HEK293 (cell line): ENCODE results near the gene FMN1.

Experiments used
- OVOL3 ChIP-seq: fragments of 450-650 bp; formaldehyde crosslinking; IDR thresholded peaks from 2 replicates; pipeline ENCODE4 v1.5.1; 2016; ENCODE audit warnings: missing biosample characterization, missing genetic modification characterization
- PBX3 ChIP-seq: sonication (generic); formaldehyde crosslinking; IDR thresholded peaks from 2 replicates; pipeline ENCODE4 v1.8.1; 2022; ENCODE audit warnings: mild to moderate bottlenecking, moderate library complexity, missing genetic modification reagents
- PRDM2 ChIP-seq: fragments of 450-650 bp; formaldehyde crosslinking; IDR thresholded peaks from 2 replicates; pipeline ENCODE4 v1.5.1; 2016; ENCODE audit warnings: missing biosample characterization, missing genetic modification characterization, borderline replicate concordance
- PRDM6 ChIP-seq: fragments of 450-650 bp; formaldehyde crosslinking; IDR thresholded peaks from 2 replicates; pipeline ENCODE4 v1.5.1; 2017; ENCODE audit warnings: missing biosample characterization, missing genetic modification characterization
- SP7 ChIP-seq: fragments of 450-650 bp; formaldehyde crosslinking; IDR thresholded peaks from 2 replicates; pipeline ENCODE4 v1.5.1; 2016; ENCODE audit warnings: missing biosample characterization, missing genetic modification characterization
- ZBTB1 ChIP-seq: fragments of 450-650 bp; formaldehyde crosslinking; IDR thresholded peaks from 2 replicates; pipeline ENCODE4 v1.5.1; 2016; ENCODE audit warnings: missing biosample characterization, missing genetic modification characterization
- ZBTB6 ChIP-seq: fragments of 450-650 bp; formaldehyde crosslinking; IDR thresholded peaks from 2 replicates; pipeline ENCODE4 v1.5.1; 2017; ENCODE audit warnings: missing biosample characterization, missing genetic modification characterization
- ZNF169 ChIP-seq: fragments of 450-650 bp; formaldehyde crosslinking; IDR thresholded peaks from 2 replicates; pipeline ENCODE4 v1.5.1; 2016; ENCODE audit warnings: missing biosample characterization, missing genetic modification characterization
- ZNF280C ChIP-seq: fragments of 450-650 bp; formaldehyde crosslinking; IDR thresholded peaks from 2 replicates; pipeline ENCODE4 v1.5.1; 2016; ENCODE audit warnings: missing biosample characterization, missing genetic modification characterization
- ZNF311 ChIP-seq: fragments of 450-650 bp; formaldehyde crosslinking; IDR thresholded peaks from 2 replicates; pipeline ENCODE4 v1.5.1; 2017; ENCODE audit warnings: missing biosample characterization, missing genetic modification characterization, borderline replicate concordance
- ZNF510 ChIP-seq: fragments of 450-650 bp; formaldehyde crosslinking; IDR thresholded peaks from 2 replicates; pipeline ENCODE4 v1.5.1; 2018; ENCODE audit warnings: mild to moderate bottlenecking, missing genetic modification characterization, missing biosample characterization; ENCODE audit not compliant: insufficient replicate concordance
- ZNF513 ChIP-seq: fragments of 450-650 bp; IDR thresholded peaks from 2 replicates; pipeline ENCODE4 v1.5.1; 2018; ENCODE audit warnings: missing biosample characterization, missing genetic modification characterization
- ZNF544 ChIP-seq: fragments of 450-650 bp; formaldehyde crosslinking; IDR thresholded peaks from 2 replicates; pipeline ENCODE4 v1.5.0; 2017; ENCODE audit warnings: missing biosample characterization, missing genetic modification characterization
- ZNF692 ChIP-seq: fragments of 450-650 bp; formaldehyde crosslinking; IDR thresholded peaks from 2 replicates; pipeline ENCODE4 v1.5.1; 2016; ENCODE audit warnings: missing biosample characterization, missing genetic modification characterization
- ZSCAN16 ChIP-seq: fragments of 450-650 bp; formaldehyde crosslinking; IDR thresholded peaks from 2 replicates; pipeline ENCODE4 v1.5.1; 2016; ENCODE audit warnings: missing biosample characterization, missing genetic modification characterization
- TF ChIP-seq, protein P1 (sequence below): fragments of 450-650 bp; formaldehyde crosslinking; IDR thresholded peaks from 2 replicates; pipeline ENCODE4 v1.5.1; 2017; ENCODE audit warnings: missing biosample characterization, missing genetic modification characterization
- TF ChIP-seq, protein P2 (sequence below): fragments of 450-650 bp; formaldehyde crosslinking; IDR thresholded peaks from 2 replicates; pipeline ENCODE4 v1.5.1; 2017; ENCODE audit warnings: missing biosample characterization, missing genetic modification characterization

FMN1 gene

DNA sequence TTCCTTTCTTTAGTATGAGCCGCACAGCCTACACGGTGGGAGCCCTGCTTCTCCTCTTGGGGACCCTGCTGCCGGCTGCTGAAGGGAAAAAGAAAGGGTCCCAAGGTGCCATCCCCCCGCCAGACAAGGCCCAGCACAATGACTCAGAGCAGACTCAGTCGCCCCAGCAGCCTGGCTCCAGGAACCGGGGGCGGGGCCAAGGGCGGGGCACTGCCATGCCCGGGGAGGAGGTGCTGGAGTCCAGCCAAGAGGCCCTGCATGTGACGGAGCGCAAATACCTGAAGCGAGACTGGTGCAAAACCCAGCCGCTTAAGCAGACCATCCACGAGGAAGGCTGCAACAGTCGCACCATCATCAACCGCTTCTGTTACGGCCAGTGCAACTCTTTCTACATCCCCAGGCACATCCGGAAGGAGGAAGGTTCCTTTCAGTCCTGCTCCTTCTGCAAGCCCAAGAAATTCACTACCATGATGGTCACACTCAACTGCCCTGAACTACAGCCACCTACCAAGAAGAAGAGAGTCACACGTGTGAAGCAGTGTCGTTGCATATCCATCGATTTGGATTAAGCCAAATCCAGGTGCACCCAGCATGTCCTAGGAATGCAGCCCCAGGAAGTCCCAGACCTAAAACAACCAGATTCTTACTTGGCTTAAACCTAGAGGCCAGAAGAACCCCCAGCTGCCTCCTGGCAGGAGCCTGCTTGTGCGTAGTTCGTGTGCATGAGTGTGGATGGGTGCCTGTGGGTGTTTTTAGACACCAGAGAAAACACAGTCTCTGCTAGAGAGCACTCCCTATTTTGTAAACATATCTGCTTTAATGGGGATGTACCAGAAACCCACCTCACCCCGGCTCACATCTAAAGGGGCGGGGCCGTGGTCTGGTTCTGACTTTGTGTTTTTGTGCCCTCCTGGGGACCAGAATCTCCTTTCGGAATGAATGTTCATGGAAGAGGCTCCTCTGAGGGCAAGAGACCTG, 463.5 kb downstream of the FMN1 start (continued):
- no peak for TF ChIP-seq PRDM6 (tag by site-specific recombination)
- TF ChIP-seq PBX3: no peak
- TF ChIP-seq ZNF510 (tag by site-specific recombination): no peak
- no peak for TF ChIP-seq ZBTB1 (tag by site-specific recombination)
- no peak for TF ChIP-seq ZNF513 (tag by site-specific recombination)
- 0 out of 2 replicates have a peak, but pooled peaks have one; percentile 37 for TF ChIP-seq SP7 (tag by site-specific recombination)
- TF ChIP-seq, protein P1, sequence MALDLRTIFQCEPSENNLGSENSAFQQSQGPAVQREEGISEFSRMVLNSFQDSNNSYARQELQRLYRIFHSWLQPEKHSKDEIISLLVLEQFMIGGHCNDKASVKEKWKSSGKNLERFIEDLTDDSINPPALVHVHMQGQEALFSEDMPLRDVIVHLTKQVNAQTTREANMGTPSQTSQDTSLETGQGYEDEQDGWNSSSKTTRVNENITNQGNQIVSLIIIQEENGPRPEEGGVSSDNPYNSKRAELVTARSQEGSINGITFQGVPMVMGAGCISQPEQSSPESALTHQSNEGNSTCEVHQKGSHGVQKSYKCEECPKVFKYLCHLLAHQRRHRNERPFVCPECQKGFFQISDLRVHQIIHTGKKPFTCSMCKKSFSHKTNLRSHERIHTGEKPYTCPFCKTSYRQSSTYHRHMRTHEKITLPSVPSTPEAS (tag by site-specific recombination): no peak
- TF ChIP-seq ZNF544: no peak
- peak; percentile 96 for TF ChIP-seq ZBTB6 (tag by site-specific recombination)
- TF ChIP-seq OVOL3: no peak
- TF ChIP-seq ZNF311: no peak
- TF ChIP-seq PRDM2 (tag by site-specific recombination): no peak
- TF ChIP-seq ZSCAN16: no peak
- TF ChIP-seq, protein P2, sequence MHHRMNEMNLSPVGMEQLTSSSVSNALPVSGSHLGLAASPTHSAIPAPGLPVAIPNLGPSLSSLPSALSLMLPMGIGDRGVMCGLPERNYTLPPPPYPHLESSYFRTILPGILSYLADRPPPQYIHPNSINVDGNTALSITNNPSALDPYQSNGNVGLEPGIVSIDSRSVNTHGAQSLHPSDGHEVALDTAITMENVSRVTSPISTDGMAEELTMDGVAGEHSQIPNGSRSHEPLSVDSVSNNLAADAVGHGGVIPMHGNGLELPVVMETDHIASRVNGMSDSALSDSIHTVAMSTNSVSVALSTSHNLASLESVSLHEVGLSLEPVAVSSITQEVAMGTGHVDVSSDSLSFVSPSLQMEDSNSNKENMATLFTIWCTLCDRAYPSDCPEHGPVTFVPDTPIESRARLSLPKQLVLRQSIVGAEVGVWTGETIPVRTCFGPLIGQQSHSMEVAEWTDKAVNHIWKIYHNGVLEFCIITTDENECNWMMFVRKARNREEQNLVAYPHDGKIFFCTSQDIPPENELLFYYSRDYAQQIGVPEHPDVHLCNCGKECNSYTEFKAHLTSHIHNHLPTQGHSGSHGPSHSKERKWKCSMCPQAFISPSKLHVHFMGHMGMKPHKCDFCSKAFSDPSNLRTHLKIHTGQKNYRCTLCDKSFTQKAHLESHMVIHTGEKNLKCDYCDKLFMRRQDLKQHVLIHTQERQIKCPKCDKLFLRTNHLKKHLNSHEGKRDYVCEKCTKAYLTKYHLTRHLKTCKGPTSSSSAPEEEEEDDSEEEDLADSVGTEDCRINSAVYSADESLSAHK: no peak
- TF ChIP-seq ZNF169: no peak
- TF ChIP-seq ZNF280C (tag by site-specific recombination): no peak
- no peak for TF ChIP-seq ZNF692 (tag by site-specific recombination)
